Measurements from ENCODE around the gene FBXO41. TPM values are rescaled to one million over a fixed set of nuclear protein-coding genes. Genes with fewer than 3 reads are reported as not detected.

The FBXO41 gene
- total and polyA plus RNA-seq, 9 of the 15 experiments (the other 6 are each of a cell fraction or from before 2014, with no cell fraction given), result 0.21 to 8.2 (median 3.5) TPM

DNA sequence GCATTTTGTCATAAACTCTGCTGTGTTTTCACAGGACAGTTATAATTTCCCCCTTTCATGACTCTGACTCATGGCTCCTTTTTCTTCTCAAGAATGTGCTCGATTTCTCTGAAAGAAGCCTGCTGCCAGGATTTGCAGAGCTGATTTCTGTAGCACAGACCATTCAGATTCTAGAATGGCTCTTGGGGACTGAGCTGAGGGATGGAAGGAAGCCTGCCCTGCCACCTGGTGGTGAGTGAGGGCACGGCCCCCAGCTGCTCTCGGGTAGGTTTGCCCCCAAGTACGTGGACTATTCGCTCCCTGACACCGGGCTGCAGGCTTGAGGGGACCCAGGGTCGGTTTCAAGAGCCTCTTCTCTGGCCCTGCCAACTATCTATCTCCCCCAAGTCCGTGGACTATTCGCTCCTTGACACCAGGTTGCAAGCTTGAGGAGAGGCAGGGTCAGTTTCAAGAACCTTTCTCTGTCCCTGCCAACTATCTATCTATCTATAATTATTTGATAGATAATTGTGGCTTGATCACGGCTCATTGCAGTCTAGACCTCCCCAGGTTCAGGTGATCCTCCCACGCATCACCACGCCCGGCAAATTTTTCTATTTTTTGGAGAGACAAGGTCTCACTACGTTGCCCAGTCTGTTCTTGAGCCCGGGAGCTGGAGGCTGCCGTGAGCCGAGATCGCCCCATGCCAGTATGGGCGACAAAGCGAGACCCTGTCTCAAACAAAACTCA, 71.7 kb downstream of the FBXO41 start (continued):
- TF ChIP-seq, protein P1, sequence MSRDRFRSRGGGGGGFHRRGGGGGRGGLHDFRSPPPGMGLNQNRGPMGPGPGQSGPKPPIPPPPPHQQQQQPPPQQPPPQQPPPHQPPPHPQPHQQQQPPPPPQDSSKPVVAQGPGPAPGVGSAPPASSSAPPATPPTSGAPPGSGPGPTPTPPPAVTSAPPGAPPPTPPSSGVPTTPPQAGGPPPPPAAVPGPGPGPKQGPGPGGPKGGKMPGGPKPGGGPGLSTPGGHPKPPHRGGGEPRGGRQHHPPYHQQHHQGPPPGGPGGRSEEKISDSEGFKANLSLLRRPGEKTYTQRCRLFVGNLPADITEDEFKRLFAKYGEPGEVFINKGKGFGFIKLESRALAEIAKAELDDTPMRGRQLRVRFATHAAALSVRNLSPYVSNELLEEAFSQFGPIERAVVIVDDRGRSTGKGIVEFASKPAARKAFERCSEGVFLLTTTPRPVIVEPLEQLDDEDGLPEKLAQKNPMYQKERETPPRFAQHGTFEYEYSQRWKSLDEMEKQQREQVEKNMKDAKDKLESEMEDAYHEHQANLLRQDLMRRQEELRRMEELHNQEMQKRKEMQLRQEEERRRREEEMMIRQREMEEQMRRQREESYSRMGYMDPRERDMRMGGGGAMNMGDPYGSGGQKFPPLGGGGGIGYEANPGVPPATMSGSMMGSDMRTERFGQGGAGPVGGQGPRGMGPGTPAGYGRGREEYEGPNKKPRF (IDR thresholded peaks at IDR 0.05; ENCODE audit: low read depth, low read length), result no peak
- TF ChIP-seq SIN3A (IDR thresholded peaks at IDR 0.05; ENCODE audit: borderline replicate concordance in 2 of 2, control insufficient read depth in 1 of 2, low read depth in 2 of 2, low read length in 2 of 2) (no peak), TEAD1 (CRISPR knock-in tag; IDR thresholded peaks at IDR 0.05) (no peak), JUND (IDR thresholded peaks at IDR 0.05; ENCODE audit: borderline replicate concordance, low read depth, low read length) (no peak), JUND (tag; IDR thresholded peaks at IDR 0.05; ENCODE audit: borderline replicate concordance, low read depth, low read length) (0 out of 3 replicates have a peak, but pooled peaks have one; percentile 14)
- TF ChIP-seq, protein P2, sequence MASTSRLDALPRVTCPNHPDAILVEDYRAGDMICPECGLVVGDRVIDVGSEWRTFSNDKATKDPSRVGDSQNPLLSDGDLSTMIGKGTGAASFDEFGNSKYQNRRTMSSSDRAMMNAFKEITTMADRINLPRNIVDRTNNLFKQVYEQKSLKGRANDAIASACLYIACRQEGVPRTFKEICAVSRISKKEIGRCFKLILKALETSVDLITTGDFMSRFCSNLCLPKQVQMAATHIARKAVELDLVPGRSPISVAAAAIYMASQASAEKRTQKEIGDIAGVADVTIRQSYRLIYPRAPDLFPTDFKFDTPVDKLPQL (IDR thresholded peaks at IDR 0.05; ENCODE audit: extremely low read depth, insufficient read length), result no peak
